ENCODE results near the gene MAGI1.

- no peak for TF ChIP-seq GATA2 (IDR thresholded peaks at IDR 0.05; ENCODE audit: low read depth, low read length)
- TF ChIP-seq GATA3 (IDR thresholded peaks at IDR 0.05; ENCODE audit: low read depth, low read length) = no peak
Observed at GRCh38 chr3:65732051-65732935, 306.4 kb downstream of the MAGI1 start.

Data from SH-SY5Y (cell line).